Measurements from ENCODE around the gene PRDX3. TPM values are rescaled to one million over a fixed set of nuclear protein-coding genes. Genes with fewer than 3 reads are reported as not detected.

PRDX3 gene
- total and polyA plus RNA-seq, 2 of the 4 experiments (the other 2 are of a cell fraction) = 169 to 187 TPM

GRCh38 chr10:119190954-119191785, 12.6 kb upstream of the PRDX3 start:
- H3K4me3 ChIP-seq (ENCODE audit: insufficient read depth, low read depth, low read length) = no peak overlapping the region
- POLR2A ChIA-PET (ENCODE audit: unreplicated experiment) = interaction anchor here (0.6 kb wide), 1 partner anchor 116 kb away, joined by 4 read pairs; no protein-coding TSS in a partner anchor

More at GRCh38 chr10:119190954-119191785, 12.6 kb upstream of the PRDX3 start:
- Histone ChIP-seq H4K8ac (ENCODE audit: low read depth in 2 of 2, low read length in 2 of 2) (no peak overlapping the region), H2AK5ac (ENCODE audit: low read depth, low read length) (no peak overlapping the region), H3K4ac (ENCODE audit: low read depth, low read length) (peak overlapping the region; percentile 40; the same call in 1 of the 2 replicates), H3K36me3 (ENCODE audit: control insufficient read depth, insufficient read depth, low read length) (no peaks in the 10 kb centered on the region), H3K27me3 (ENCODE audit: control insufficient read depth, insufficient read depth, low read length) (no peaks in the 10 kb centered on the region), H2BK20ac (ENCODE audit: low read depth, low read length) (peak overlapping the region; percentile 26; the same call in 1 of the 2 replicates), H2BK5ac (ENCODE audit: low read depth, low read length, poor library complexity, severe bottlenecking) (no peak overlapping the region), H3K9ac (ENCODE audit: low read depth, low read length) (no peak overlapping the region), H3K14ac (replicated peaks; ENCODE audit: low read depth, low read length) (no peak overlapping the region), H2BK15ac (ENCODE audit: low read depth, low read length) (no peak overlapping the region), H3K56ac (ENCODE audit: extremely low read depth, insufficient read depth, low read length) (no peak overlapping the region), H3K4me2 (ENCODE audit: low read depth, low read length) (no peak overlapping the region), H3K27ac (ENCODE audit: insufficient read depth, low read length) (no peak overlapping the region), H2AK9ac (replicated peaks; ENCODE audit: low read depth, low read length, poor library complexity) (no peak overlapping the region), H2AFZ (replicated peaks; ENCODE audit: low read length, poor library complexity) (no peak overlapping the region), H3K9me1 (ENCODE audit: insufficient read depth, low read length) (no peaks in the 10 kb centered on the region; the same call in 1 of the 2 replicates), H3K23ac (ENCODE audit: low read depth, low read length) (no peak overlapping the region), H3K9me3 (ENCODE audit: control insufficient read depth, insufficient read depth, low read length) (peaks cover 2% of the 10 kb centered on the region; the same call in 1 of the 2 replicates), H2BK120ac (ENCODE audit: low read depth, low read length) (peak overlapping the region; percentile 32; the same call in 1 of the 2 replicates), H4K5ac (ENCODE audit: low read depth, low read length) (no peak overlapping the region), H3K18ac (ENCODE audit: low read depth, low read length) (no peak overlapping the region), H3K79me1 (ENCODE audit: low read depth in 1 of 2, low read length in 2 of 2) (no peaks in the 10 kb centered on the region), H4K20me1 (ENCODE audit: insufficient read depth, low read length) (peaks cover 7% of the 10 kb centered on the region; the same call in 1 of the 2 replicates), H4K91ac (ENCODE audit: insufficient read depth, low read depth, low read length) (no peak overlapping the region), H3K4me1 (ENCODE audit: control insufficient read depth, insufficient read depth, low read length) (0 out of 2 replicates have a peak, but pooled peaks cover 4% of the 10 kb centered on the region)
- no TSS peak for BruUV-seq (replicated peaks)
- CTCF ChIA-PET = interaction anchor here (0.7 to 2.9 kb wide), 3 partner anchors 8 to 106 kb away, joined by 3 to 27 read pairs (median 4); no protein-coding TSS in a partner anchor
- no peak for TF ChIP-seq NFE2L2 (IDR thresholded peaks at IDR 0.05; ENCODE audit: low read depth, low read length)
- no peak for TF ChIP-seq POLR2A (IDR thresholded peaks at IDR 0.05; ENCODE audit: low read depth, low read length)
- intact Hi-C loops (cut with micrococcal nuclease) (no loop called here), dilution Hi-C loops (cut with HindIII; ENCODE audit: low sequenced_read_pairs, unreplicated experiment) (no loop called here), in situ Hi-C loops (cut with MboI; ENCODE audit: low sequenced_read_pairs) (loop anchor here (25.0 kb wide), 2 partner anchors 454 to 671 kb away; partner anchors contain the start of gene MCMBP)
- DNase-seq = no peak
- no peak for ATAC-seq (ENCODE audit: low read depth)
- no CpG with 5 or more reads among the region's 5 CpGs for WGBS, 2 experiments (ENCODE audit: extremely low coverage in 2 of 2, insufficient read length in 1 of 2)
